Measurements from ENCODE around the gene RPH3AL.
A peak's percentile ranks its signal among the peaks of the same experiment; 100 is the strongest.

Gene RPH3AL

DNA sequence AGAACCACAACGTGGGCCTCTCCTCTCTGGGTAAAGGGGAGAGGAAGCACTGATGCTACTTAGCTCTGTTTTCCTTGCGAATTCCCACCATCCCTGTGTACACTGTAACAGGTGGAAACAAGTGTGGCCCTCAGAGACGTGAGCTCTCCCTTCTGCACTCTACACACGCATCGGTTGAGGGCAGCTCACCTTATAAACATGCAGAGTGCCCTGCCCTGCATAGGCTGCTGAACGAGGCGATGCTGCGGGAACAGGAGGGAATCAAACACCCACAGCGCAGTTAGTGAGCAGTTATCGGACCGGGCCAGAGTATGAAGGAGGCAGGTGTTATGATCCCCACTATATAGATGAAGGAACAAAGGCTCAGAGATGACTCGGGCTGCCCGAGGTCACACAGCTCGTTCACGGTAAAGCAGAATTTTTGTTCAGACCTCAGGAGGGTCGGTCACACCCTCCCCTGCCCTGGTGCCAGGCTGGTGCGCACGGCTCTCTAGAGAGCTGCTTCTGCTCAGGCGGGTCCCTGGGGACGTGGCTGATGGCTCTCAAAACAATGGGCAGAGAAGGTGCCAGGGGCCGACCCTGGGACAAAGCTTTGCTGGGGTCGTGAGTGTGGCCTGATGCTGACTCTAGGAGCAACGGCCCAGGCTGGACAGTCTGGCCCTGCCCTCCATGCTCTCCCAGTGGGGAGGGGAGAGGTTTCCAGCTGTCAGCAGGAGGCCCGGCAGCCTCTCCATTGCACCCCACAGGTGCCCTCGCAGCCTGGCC is 68.5 kb downstream of the RPH3AL start:
- no peak overlapping the region for H3K4me3 ChIP-seq (ENCODE audit: low read depth, low read length)
- TF ChIP-seq, protein P1, sequence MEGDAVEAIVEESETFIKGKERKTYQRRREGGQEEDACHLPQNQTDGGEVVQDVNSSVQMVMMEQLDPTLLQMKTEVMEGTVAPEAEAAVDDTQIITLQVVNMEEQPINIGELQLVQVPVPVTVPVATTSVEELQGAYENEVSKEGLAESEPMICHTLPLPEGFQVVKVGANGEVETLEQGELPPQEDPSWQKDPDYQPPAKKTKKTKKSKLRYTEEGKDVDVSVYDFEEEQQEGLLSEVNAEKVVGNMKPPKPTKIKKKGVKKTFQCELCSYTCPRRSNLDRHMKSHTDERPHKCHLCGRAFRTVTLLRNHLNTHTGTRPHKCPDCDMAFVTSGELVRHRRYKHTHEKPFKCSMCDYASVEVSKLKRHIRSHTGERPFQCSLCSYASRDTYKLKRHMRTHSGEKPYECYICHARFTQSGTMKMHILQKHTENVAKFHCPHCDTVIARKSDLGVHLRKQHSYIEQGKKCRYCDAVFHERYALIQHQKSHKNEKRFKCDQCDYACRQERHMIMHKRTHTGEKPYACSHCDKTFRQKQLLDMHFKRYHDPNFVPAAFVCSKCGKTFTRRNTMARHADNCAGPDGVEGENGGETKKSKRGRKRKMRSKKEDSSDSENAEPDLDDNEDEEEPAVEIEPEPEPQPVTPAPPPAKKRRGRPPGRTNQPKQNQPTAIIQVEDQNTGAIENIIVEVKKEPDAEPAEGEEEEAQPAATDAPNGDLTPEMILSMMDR (IDR thresholded peaks at IDR 0.05; ENCODE audit: control insufficient read depth, extremely low read depth, insufficient read depth): no peak
- DNase-seq (ENCODE audit: low read depth): no peak

DNA sequence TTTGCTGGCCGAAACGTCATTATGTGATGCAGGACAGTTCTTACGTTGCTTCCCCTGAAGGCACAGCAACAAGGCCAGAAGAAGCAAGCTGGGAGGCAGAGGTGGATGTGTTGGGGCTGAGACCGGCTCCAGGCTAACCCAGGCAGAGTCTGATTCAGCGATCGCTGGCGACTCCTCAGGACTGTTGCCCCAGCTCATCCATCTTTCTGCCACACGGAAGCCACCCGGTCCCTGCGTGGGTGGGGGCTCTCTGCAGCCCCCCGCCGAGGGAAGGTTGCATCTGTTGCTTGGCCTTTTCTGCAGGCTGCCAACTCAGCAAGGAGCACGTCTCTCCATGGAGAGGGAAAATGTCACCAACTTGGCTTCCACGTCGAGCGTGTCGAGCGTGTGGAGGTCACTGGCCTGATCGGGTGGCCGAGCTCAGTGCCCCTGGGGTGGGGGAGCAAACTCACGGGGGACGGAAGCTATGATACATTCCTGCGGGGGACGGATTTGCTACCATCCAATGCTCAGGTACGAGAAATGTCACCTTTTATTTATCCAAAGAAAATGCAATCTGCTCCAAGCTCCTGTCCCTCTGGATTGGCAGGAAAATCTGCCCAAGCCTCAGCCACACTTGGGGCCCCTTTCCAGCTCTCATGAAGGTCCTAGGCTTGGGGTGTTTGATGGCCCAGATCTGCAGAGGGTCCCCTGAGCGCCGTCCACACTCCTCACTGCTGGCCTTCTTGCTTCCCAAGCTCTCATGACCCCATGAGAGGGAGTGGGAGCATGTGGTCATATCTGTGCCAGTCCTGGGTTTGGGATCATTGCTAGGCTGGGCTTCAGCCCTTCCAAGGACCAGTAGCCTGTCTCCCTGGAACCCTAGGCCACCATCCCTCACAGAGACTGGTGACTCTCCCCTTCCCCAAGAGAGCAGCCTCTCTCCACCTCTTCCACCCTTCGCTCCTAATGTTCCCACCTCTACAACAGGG is 69.4 kb downstream of the RPH3AL start:
- TF ChIP-seq, protein P1 (IDR thresholded peaks at IDR 0.05; ENCODE audit: control insufficient read depth, extremely low read depth, insufficient read depth): no peak
- DNase-seq (ENCODE audit: low read depth): no peak
- H3K4me3 ChIP-seq (ENCODE audit: low read depth, low read length): no peak overlapping the region

DNA sequence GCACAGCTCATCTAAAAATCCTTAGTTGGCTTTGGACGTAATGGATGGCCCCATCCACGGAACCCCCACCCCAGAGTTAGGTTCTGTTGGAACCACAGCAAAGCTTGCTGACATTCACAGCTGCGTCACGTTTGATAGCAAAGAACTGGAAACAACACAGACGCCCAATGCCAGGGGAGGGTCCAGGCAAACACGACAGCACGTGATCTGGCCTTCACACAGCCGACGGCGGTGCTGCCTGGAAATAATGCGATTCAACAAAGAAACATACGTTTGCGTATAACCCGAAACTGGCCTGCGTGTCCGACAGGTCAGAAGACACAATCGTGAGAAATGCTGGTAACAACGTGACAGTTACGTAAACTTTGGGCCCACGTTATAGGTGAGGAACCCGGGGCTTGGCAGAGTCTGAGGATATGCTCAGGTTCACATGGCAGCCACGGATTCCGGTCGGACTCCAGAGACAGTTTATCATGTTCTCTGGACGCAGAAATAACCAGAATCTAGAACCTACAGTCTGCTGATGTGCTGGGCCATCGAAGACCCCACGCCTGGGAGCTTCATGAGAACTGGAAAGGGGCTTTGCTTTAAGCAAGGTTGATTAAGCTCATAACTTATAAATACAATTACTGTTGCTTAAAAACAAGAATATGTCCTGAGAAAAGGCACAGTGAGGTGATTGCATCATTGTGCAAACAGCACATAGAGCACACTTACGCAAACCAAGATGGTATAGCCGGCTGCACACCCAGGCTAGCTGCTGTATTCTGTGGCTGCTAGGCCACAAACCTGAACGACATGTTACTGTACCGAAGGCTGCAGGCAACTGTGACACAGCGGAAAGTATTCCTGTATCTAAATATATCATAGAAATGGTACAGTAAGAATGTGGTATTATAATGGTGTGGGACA is 70.4 kb downstream of the RPH3AL start:
- TF ChIP-seq, protein P1 (IDR thresholded peaks at IDR 0.05; ENCODE audit: control insufficient read depth, extremely low read depth, insufficient read depth): no peak

DNA sequence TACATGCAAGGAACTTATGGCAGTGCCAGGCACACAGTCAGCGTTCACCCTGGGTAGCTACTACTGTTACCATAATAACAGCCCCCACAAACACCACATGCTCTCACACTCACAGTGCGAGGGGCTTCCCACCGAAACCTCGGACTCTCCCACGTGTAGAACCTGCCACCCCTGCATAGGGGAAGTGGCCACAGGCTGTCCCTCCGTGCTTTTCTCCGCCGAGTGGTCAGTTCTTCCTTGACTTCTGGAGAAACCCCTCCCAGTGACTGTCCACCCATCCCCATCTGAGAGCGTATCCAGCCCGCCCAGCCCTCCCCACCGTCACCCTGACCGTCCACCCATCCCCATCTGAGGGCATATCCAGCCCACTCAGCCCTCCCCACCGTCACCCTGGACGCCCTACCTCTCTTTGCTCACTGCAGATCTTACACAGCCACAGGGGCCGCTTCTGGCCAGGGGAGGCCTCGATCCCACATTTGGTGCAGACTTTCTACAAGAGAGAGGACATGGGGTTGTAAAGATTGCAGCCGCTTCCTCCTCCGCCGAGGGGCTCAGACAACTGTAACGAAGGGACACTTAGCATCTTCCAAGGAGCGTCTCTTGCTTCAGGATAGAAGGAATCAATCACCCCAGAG is 71.1 kb downstream of the RPH3AL start:
- TF ChIP-seq, protein P1 (IDR thresholded peaks at IDR 0.05; ENCODE audit: control insufficient read depth, extremely low read depth, insufficient read depth): no peak

More for the DNA sequence above, 70.4 kb downstream of the RPH3AL start:
- peak; percentile 7 for DNase-seq (ENCODE audit: low read depth)
- H3K4me3 ChIP-seq (ENCODE audit: low read depth, low read length): no peak overlapping the region

DNA sequence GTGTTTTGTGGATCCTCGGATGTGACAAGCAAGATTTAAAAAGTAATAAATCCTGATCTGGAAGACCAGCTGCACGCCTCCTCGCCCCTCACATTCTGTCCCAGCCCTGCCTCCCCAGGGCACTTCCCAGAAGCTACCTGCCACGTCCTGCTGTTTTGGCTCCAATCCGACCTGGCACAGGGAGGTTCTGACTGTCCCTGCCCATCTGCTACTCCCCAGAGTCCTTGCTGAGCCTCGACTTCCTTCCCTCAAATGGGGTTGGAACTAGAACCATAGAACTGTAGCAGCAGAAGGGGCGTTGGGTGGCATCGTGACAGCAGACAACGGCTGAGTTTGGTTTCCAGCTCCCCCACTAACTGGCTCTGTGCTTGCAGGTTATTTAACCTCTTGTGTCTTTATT is 71.7 kb downstream of the RPH3AL start:
- H3K4me3 ChIP-seq (ENCODE audit: low read depth, low read length): no peak overlapping the region
- TF ChIP-seq, protein P1 (IDR thresholded peaks at IDR 0.05; ENCODE audit: control insufficient read depth, extremely low read depth, insufficient read depth): no peak
- DNase-seq (ENCODE audit: low read depth): no peak

More for the DNA sequence above, 71.1 kb downstream of the RPH3AL start:
- H3K4me3 ChIP-seq (ENCODE audit: low read depth, low read length): no peak overlapping the region
- no peak for DNase-seq (ENCODE audit: low read depth)

DNA sequence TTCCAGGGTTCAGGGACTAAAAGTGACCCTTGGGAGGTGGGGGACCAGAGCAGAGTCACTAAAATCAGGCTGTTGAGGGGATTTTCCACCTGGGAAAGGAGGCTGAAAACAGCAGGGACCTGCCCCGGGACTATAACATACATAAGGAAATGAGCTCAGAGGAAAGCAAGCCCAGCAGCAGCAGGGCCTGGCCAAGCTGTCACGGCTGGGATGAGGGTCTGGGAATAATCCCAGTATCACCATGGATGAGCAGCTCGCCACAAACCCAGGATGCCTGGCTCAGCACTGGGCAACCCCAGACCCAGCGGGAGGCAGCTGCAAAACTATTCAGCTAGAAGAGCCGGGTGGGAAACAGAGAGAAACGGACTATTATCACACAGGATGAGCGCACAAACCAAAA is 72.4 kb downstream of the RPH3AL start:
- TF ChIP-seq, protein P1 (IDR thresholded peaks at IDR 0.05; ENCODE audit: control insufficient read depth, extremely low read depth, insufficient read depth): no peak
- H3K4me3 ChIP-seq (ENCODE audit: low read depth, low read length): no peak overlapping the region
- DNase-seq (ENCODE audit: low read depth): no peak
